ENCODE results near the gene EMSY. TPM values are rescaled to one million over a fixed set of nuclear protein-coding genes. Genes with fewer than 3 reads are reported as not detected.

Gene EMSY
- total and polyA plus RNA-seq, 2 of the 8 experiments (the other 6 are each of a cell fraction or from before 2014, with no cell fraction given), result 29.6 to 34.6 TPM

- TF ChIP-seq CTCF (IDR thresholded peaks at IDR 0.05; ENCODE audit: control extremely low read depth in 1 of 3, insufficient read depth in 1 of 3, low read depth in 1 of 3, low read length in 3 of 3), result no peak
- no peak for TF ChIP-seq HDAC2 (IDR thresholded peaks at IDR 0.05; ENCODE audit: borderline replicate concordance in 1 of 2, low read depth in 2 of 2, low read length in 2 of 2)
- TF ChIP-seq CHD1 (IDR thresholded peaks at IDR 0.05; ENCODE audit: low read depth, low read length), result no peak
- TF ChIP-seq RBBP5 (IDR thresholded peaks at IDR 0.05; ENCODE audit: borderline replicate concordance, low read depth, low read length), result no peak
- no peak for TF ChIP-seq FOSL1 (IDR thresholded peaks at IDR 0.05; ENCODE audit: insufficient read depth, low read depth, low read length)
- no peak for TF ChIP-seq RNF2 (IDR thresholded peaks at IDR 0.05; ENCODE audit: borderline replicate concordance, low read depth, low read length, missing control alignments, poor library complexity, severe bottlenecking)
- TF ChIP-seq SIRT6 (IDR thresholded peaks at IDR 0.05; ENCODE audit: low read length), result no peak
These were observed 68.8 kb downstream of the EMSY start (continued) for GRCh38 chr11:76513654-76514034.
